Osteoblast (primary cell): ENCODE measurements around the gene PPFIA1. TPM values are rescaled to one million over a fixed set of nuclear protein-coding genes. Genes with fewer than 3 reads are reported as not detected.

Experiments
- DNase-seq: peaks from one replicate; pipeline ENCODE4 v3.0.0; 2011; ENCODE audit warnings: low spot score, mixed read lengths; ENCODE audit not compliant: insufficient read length; ENCODE audit errors: missing footprints
- H2AFZ ChIP-seq: 2 replicates; pipeline ENCODE4 v1.6.0; 2011; ENCODE audit warnings: mild to moderate bottlenecking, low read length
- H3K27ac ChIP-seq: 2 replicates; pipeline ENCODE4 v1.5.1; 2011; ENCODE audit warnings: mild to moderate bottlenecking, low read depth, low read length, moderate library complexity
- H3K27me3 ChIP-seq: 2 replicates; pipeline ENCODE4 v1.6.0; 2012; ENCODE audit warnings: mild to moderate bottlenecking, control low read depth, inconsistent platforms, low read length, moderate library complexity; ENCODE audit not compliant: insufficient read depth
- H3K36me3 ChIP-seq: 2 replicates; pipeline ENCODE4 v1.5.1; 2011; ENCODE audit warnings: mild to moderate bottlenecking, low read length, control low read depth, moderate library complexity; ENCODE audit not compliant: insufficient read depth
- H3K4me1 ChIP-seq: 2 replicates; pipeline ENCODE4 v1.5.1; 2011; ENCODE audit warnings: mild to moderate bottlenecking, low read length, control low read depth, moderate library complexity; ENCODE audit not compliant: insufficient read depth
- H3K4me2 ChIP-seq: 2 replicates; pipeline ENCODE4 v1.6.0; 2011; ENCODE audit warnings: mild to moderate bottlenecking, low read length; ENCODE audit not compliant: insufficient read depth
- H3K4me3 ChIP-seq: fragments of 200-600 bp; sonication (generic); 3 replicates; pipeline ENCODE4 v1.5.1; 2012; ENCODE audit warnings: mild to moderate bottlenecking, low read length, inconsistent platforms; ENCODE audit not compliant: insufficient read depth
- H3K79me2 ChIP-seq: 2 replicates; pipeline ENCODE4 v1.6.0; 2012; ENCODE audit warnings: mild to moderate bottlenecking, low read length, control low read depth, inconsistent platforms; ENCODE audit not compliant: insufficient read depth
- H3K9me3 ChIP-seq: 2 replicates; pipeline ENCODE4 v1.5.1; 2011; ENCODE audit warnings: low read depth, low read length, control low read depth
- H4K20me1 ChIP-seq: 2 replicates; pipeline ENCODE4 v1.6.0; 2012; ENCODE audit warnings: mild to moderate bottlenecking, low read length, control low read depth; ENCODE audit not compliant: insufficient read depth
- total RNA-seq: library from RNA; depleted of rRNA; stranded (reverse); fragments of >200 nt; gene quantifications from 2 replicates; pipeline ENCODE4 v1.2.3, GENCODE V29; 2012
- TF ChIP-seq, protein P1 (sequence below): IDR thresholded peaks from 2 replicates; pipeline ENCODE4 v1.5.1; 2011; ENCODE audit warnings: mild to moderate bottlenecking, low read depth, low read length, moderate library complexity; ENCODE audit errors: extremely low read depth

Gene PPFIA1
- total RNA-seq, 1 donor: 110 TPM

DNA sequence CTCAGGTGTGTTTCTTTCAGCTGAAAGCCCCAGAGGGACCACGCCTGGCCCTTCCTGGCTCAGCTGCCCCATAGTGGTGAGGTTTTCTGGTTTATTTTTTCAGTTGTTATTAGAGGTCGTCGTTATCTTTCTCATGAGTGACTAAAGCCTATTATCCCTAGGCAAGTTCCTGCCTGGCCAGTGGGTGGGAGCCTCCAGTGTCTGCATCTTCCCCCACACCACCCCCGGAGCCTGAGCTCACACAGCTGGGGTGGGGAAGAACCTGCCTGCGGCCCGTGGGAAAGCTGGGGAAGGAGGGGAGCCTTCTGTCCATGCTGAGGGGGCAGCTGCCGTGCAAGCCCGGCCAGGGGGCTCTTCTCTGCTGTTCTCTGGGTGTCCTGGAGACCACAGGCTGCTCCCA is 24.3 kb upstream of the PPFIA1 start:
- Histone ChIP-seq H3K27ac (no peak overlapping the region), H4K20me1 (no peaks in the 10 kb centered on the region)
- peak; percentile 92 for DNase-seq

DNA sequence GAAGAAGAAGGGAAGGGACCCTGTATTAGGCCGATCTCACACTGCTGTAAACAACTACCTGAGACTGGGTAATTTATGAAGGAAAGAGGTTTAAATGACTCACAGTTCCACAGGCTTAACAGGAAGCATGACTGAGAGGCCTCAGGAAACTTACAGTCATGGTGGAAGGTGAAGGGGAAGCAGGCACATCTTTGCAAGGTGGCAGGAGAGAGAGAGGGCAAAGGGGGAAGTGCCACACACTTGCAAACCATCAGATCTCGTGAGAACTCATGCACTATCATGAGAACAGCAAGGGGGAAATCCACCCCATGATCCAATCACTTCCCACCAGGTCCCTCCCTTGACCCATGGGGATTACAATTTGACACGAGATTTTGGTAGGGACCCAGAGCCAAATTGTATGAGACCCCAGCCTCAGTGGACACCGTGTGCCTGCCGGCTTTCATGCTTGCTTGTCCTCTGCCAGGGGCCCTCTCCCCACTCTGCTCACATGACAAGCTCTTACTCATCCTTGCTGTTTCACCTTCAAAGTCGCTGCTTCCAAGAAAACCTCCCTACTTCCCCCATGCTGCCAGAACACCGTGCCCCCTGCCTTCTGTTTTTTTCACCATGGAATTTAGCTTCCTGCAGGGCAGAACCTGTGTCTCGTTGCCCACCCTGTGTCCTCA is 23.3 kb upstream of the PPFIA1 start:
- no peaks in the 10 kb centered on the region for H3K79me2 ChIP-seq
- no peaks in the 10 kb centered on the region for H3K36me3 ChIP-seq
- peaks cover 3% of the 10 kb centered on the region for H3K27me3 ChIP-seq
- no peak overlapping the region for H3K4me3 ChIP-seq
- TF ChIP-seq, protein P1, sequence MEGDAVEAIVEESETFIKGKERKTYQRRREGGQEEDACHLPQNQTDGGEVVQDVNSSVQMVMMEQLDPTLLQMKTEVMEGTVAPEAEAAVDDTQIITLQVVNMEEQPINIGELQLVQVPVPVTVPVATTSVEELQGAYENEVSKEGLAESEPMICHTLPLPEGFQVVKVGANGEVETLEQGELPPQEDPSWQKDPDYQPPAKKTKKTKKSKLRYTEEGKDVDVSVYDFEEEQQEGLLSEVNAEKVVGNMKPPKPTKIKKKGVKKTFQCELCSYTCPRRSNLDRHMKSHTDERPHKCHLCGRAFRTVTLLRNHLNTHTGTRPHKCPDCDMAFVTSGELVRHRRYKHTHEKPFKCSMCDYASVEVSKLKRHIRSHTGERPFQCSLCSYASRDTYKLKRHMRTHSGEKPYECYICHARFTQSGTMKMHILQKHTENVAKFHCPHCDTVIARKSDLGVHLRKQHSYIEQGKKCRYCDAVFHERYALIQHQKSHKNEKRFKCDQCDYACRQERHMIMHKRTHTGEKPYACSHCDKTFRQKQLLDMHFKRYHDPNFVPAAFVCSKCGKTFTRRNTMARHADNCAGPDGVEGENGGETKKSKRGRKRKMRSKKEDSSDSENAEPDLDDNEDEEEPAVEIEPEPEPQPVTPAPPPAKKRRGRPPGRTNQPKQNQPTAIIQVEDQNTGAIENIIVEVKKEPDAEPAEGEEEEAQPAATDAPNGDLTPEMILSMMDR: no peak
- H3K27ac ChIP-seq: no peak overlapping the region
- peak; percentile 74 for DNase-seq
- H3K9me3 ChIP-seq: no peaks in the 10 kb centered on the region
- H4K20me1 ChIP-seq: no peaks in the 10 kb centered on the region
- H2AFZ ChIP-seq: no peak overlapping the region
- H3K4me1 ChIP-seq: peaks cover 39% of the 10 kb centered on the region
- H3K4me2 ChIP-seq: peak overlapping the region; percentile 7

More for the DNA sequence above, 24.3 kb upstream of the PPFIA1 start:
- no peak overlapping the region for H3K4me3 ChIP-seq
- no peak overlapping the region for H3K4me2 ChIP-seq
- no peaks in the 10 kb centered on the region for H3K36me3 ChIP-seq
- no peaks in the 10 kb centered on the region for H3K79me2 ChIP-seq
- peaks cover 38% of the 10 kb centered on the region for H3K4me1 ChIP-seq
- H2AFZ ChIP-seq: no peak overlapping the region
- TF ChIP-seq, protein P1: no peak
- peaks cover 3% of the 10 kb centered on the region for H3K27me3 ChIP-seq
- H3K9me3 ChIP-seq: no peaks in the 10 kb centered on the region

DNA sequence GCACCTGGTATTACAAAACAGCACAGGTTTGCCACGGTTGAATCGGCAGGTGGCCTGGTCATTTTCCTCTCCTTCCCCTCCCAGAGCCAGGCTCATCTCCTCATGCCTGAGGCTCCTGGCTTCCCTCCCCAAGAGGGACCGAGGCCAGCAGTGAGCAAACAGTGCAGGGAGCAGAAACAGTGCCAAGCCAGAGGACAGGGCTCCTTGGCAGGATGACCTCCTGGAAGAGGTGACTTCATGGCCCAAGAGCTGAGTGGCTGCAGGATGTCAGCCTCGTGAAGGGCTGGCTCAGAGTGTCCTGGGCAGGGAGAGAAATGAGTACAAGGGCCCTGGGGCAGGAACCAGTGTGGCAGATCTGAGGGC is 22.8 kb upstream of the PPFIA1 start:
- TF ChIP-seq, protein P1: no peak
- no peak overlapping the region for H3K4me3 ChIP-seq
- peaks cover 3% of the 10 kb centered on the region for H3K27me3 ChIP-seq
- H4K20me1 ChIP-seq: no peaks in the 10 kb centered on the region
- DNase-seq: peak; percentile 86
- no peaks in the 10 kb centered on the region for H3K9me3 ChIP-seq
- no peaks in the 10 kb centered on the region for H3K36me3 ChIP-seq
- no peak overlapping the region for H2AFZ ChIP-seq
- H3K27ac ChIP-seq: no peak overlapping the region
- no peaks in the 10 kb centered on the region for H3K79me2 ChIP-seq
- H3K4me2 ChIP-seq: peak overlapping the region; percentile 7
- H3K4me1 ChIP-seq: peaks cover 40% of the 10 kb centered on the region

DNA sequence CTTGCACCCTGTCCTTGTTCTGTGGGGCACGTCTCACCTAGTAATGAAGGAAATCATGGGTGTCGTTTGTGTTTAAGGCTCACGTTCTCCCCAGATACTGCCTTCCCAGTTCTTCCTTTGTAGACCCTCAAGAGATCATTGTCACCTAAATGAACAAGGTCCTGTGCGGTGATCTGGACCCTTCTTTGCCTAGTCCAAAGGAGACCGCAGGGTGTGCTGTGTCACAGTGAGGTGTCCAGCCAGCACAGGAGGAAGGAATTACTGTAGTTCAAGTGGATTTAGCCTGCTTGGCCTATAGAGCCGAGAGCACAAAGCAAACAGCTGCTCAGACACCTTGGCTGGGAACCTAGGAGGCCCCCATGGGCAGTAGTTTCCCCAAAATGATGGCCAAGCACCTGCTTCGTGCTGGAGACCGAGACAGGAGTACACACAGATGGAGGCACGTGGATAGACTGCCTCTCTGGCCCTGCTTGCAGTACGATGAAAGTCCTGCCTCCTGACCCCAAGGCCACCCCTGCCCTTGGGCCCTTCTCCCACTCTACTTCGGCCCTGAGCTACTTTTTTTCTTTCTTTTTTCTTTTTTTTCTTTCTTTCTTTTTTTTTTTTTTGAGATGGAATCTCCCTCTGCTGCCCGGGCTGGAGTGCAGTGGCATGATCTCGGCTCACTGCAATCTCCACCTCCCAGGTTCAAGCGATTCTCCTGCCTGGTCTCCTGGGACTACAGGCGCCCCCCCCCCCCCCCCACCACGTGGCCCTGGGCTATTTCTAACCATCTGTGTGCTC is 19.4 kb upstream of the PPFIA1 start:
- H4K20me1 ChIP-seq: no peaks in the 10 kb centered on the region
- H3K4me3 ChIP-seq: no peak overlapping the region
- no peaks in the 10 kb centered on the region for H3K79me2 ChIP-seq
- H2AFZ ChIP-seq: no peak overlapping the region
- H3K27ac ChIP-seq: no peak overlapping the region
- no peaks in the 10 kb centered on the region for H3K9me3 ChIP-seq
- no peaks in the 10 kb centered on the region for H3K36me3 ChIP-seq
- H3K4me1 ChIP-seq: peaks cover 15% of the 10 kb centered on the region
- TF ChIP-seq, protein P1: no peak
- peaks cover 3% of the 10 kb centered on the region for H3K27me3 ChIP-seq
- H3K4me2 ChIP-seq: no peak overlapping the region
- peak; percentile 77 for DNase-seq
